Measurements from ENCODE around the gene S100A6.

GRCh38 chr1:153563483-153563901 lies 27.7 kb upstream of the S100A6 start:
- TF ChIP-seq, protein P1, sequence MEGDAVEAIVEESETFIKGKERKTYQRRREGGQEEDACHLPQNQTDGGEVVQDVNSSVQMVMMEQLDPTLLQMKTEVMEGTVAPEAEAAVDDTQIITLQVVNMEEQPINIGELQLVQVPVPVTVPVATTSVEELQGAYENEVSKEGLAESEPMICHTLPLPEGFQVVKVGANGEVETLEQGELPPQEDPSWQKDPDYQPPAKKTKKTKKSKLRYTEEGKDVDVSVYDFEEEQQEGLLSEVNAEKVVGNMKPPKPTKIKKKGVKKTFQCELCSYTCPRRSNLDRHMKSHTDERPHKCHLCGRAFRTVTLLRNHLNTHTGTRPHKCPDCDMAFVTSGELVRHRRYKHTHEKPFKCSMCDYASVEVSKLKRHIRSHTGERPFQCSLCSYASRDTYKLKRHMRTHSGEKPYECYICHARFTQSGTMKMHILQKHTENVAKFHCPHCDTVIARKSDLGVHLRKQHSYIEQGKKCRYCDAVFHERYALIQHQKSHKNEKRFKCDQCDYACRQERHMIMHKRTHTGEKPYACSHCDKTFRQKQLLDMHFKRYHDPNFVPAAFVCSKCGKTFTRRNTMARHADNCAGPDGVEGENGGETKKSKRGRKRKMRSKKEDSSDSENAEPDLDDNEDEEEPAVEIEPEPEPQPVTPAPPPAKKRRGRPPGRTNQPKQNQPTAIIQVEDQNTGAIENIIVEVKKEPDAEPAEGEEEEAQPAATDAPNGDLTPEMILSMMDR (conservative IDR thresholded peaks at IDR 0.05; ENCODE audit: low read depth, low read length): no peak
- no peak for TF ChIP-seq EZH2 (IDR thresholded peaks at IDR 0.05; ENCODE audit: low read length, unreplicated experiment)
